Activated CD4-positive, alpha-beta memory T cell treated with anti-CD3 and anti-CD28 coated beads, Interleukin-2, amount 10 ng/mL, durations not matched to agents 7 days and 5 days (primary cell): Measurements from ENCODE around the gene ARMH4. TPM values are rescaled to one million over a fixed set of nuclear protein-coding genes. Genes with fewer than 3 reads are reported as not detected.

ENCODE experiments used
- CTCF ChIA-PET: fragments of 350-600 bp; sonication (Branson Sonifier 250); formaldehyde crosslinking; loops from one replicate; lab custom pipeline; 2021; ENCODE audit warnings: antibody characterized with exemption, inconsistent platforms; lab: Charles Lee
- POLR2A ChIA-PET: fragments of 350-600 bp; sonication (Branson Sonifier 250); formaldehyde crosslinking; loops from one replicate; lab custom pipeline; 2021; ENCODE audit warnings: antibody characterized with exemption; lab: Charles Lee
- DNase-seq: peaks from one replicate; pipeline ENCODE4 v3.0.0-alpha.2; 2020
- H3K27ac Mint-ChIP-seq: one replicate; pipeline ENCODE4 v1.8.0; 2021; ENCODE audit warnings: mild to moderate bottlenecking, mixed read lengths
- H3K27me3 Mint-ChIP-seq: one replicate; pipeline ENCODE4 v1.8.0; 2021; ENCODE audit warnings: mixed read lengths
- H3K36me3 Mint-ChIP-seq: one replicate; pipeline ENCODE4 v1.8.0; 2021; ENCODE audit warnings: low read depth, mixed read lengths
- H3K4me1 Mint-ChIP-seq: one replicate; pipeline ENCODE4 v1.8.0; 2021; ENCODE audit warnings: mixed read lengths
- H3K4me3 Mint-ChIP-seq: one replicate; pipeline ENCODE4 v1.8.0; 2021; ENCODE audit warnings: mild to moderate bottlenecking, mixed read lengths
- H3K9me3 Mint-ChIP-seq: one replicate; pipeline ENCODE4 v1.8.0; 2021; ENCODE audit warnings: mixed read lengths
- total RNA-seq, 2 experiments: library from RNA; stranded (reverse); gene quantifications; one replicate each; pipeline ENCODE4 v1.2.3, GENCODE V29; 2021

Gene ARMH4
- total RNA-seq, 2 experiments from 2014 or later, result not detected

- H3K4me3 Mint-ChIP-seq, result no peak overlapping the region
- no peaks in the 10 kb centered on the region for H3K36me3 Mint-ChIP-seq
- POLR2A ChIA-PET, result no interaction called here
- CTCF ChIA-PET, result no interaction called here
- H3K9me3 Mint-ChIP-seq, result no peaks in the 10 kb centered on the region
- H3K27ac Mint-ChIP-seq, result no peak overlapping the region
- H3K4me1 Mint-ChIP-seq, result no peaks in the 10 kb centered on the region
- H3K27me3 Mint-ChIP-seq, result peaks cover 26% of the 10 kb centered on the region
- DNase-seq, result no peak
Observed at GRCh38 chr14:58082491-58083098, 69.4 kb downstream of the ARMH4 start.

GRCh38 chr14:58082011-58082410 lies 70.0 kb downstream of the ARMH4 start:
- no peak for DNase-seq
- H3K27ac Mint-ChIP-seq, result no peak overlapping the region
- no peaks in the 10 kb centered on the region for H3K36me3 Mint-ChIP-seq
- CTCF ChIA-PET, result no interaction called here
- H3K9me3 Mint-ChIP-seq, result no peaks in the 10 kb centered on the region
- POLR2A ChIA-PET, result no interaction called here
- H3K4me1 Mint-ChIP-seq, result no peaks in the 10 kb centered on the region
- H3K27me3 Mint-ChIP-seq, result peaks cover 20% of the 10 kb centered on the region
- H3K4me3 Mint-ChIP-seq, result no peak overlapping the region

GRCh38 chr14:58078471-58078870 lies 73.5 kb downstream of the ARMH4 start:
- Mint-ChIP-seq H3K4me1 (no peaks in the 10 kb centered on the region), H3K36me3 (no peaks in the 10 kb centered on the region), H3K9me3 (no peaks in the 10 kb centered on the region), H3K27ac (no peak overlapping the region), H3K27me3 (peaks cover 7% of the 10 kb centered on the region), H3K4me3 (no peak overlapping the region)
- ChIA-PET CTCF (no interaction called here), POLR2A (no interaction called here)
- DNase-seq, result no peak

- no peaks in the 10 kb centered on the region for H3K36me3 Mint-ChIP-seq
- H3K4me1 Mint-ChIP-seq, result no peaks in the 10 kb centered on the region
- H3K4me3 Mint-ChIP-seq, result no peak overlapping the region
- DNase-seq, result no peak
- CTCF ChIA-PET, result no interaction called here
- POLR2A ChIA-PET, result no interaction called here
- H3K9me3 Mint-ChIP-seq, result no peaks in the 10 kb centered on the region
- H3K27ac Mint-ChIP-seq, result no peak overlapping the region
- peaks cover 7% of the 10 kb centered on the region for H3K27me3 Mint-ChIP-seq
Observed at GRCh38 chr14:58078068-58078467, 73.9 kb downstream of the ARMH4 start.

- Mint-ChIP-seq H3K27ac (no peak overlapping the region), H3K4me1 (no peaks in the 10 kb centered on the region), H3K27me3 (peaks cover 4% of the 10 kb centered on the region), H3K4me3 (no peak overlapping the region), H3K36me3 (no peaks in the 10 kb centered on the region), H3K9me3 (no peaks in the 10 kb centered on the region)
- no peak for DNase-seq
- ChIA-PET CTCF (interaction anchor here (0.9 kb wide), 1 partner anchor 14 kb away, joined by 3 read pairs; no protein-coding TSS in a partner anchor), POLR2A (interaction anchor here (1.2 kb wide), 1 partner anchor 8 kb away, joined by 3 read pairs; no protein-coding TSS in a partner anchor)
Observed at GRCh38 chr14:58077621-58078020, 74.4 kb downstream of the ARMH4 start.

- ChIA-PET CTCF (interaction anchor here (0.9 to 1.4 kb wide), 8 partner anchors 10 to 588 kb away, joined by 3 to 5 read pairs (median 4); no protein-coding TSS in a partner anchor), POLR2A (no interaction called here)
- H3K27me3 Mint-ChIP-seq, result peaks cover 7% of the 10 kb centered on the region
- no peaks in the 10 kb centered on the region for H3K9me3 Mint-ChIP-seq
- no peak overlapping the region for H3K4me3 Mint-ChIP-seq
- H3K4me1 Mint-ChIP-seq, result no peaks in the 10 kb centered on the region
- H3K27ac Mint-ChIP-seq, result no peak overlapping the region
- DNase-seq, result no peak
- no peaks in the 10 kb centered on the region for H3K36me3 Mint-ChIP-seq
Observed at GRCh38 chr14:58073516-58073915, 78.5 kb downstream of the ARMH4 start.

GRCh38 chr14:58072288-58073071 lies 79.5 kb downstream of the ARMH4 start:
- ChIA-PET POLR2A (no interaction called here), CTCF (interaction anchor here (0.6 to 1.8 kb wide), 15 partner anchors 9 to 587 kb away, joined by 3 to 5 read pairs (median 4); no protein-coding TSS in a partner anchor)
- H3K4me1 Mint-ChIP-seq, result no peaks in the 10 kb centered on the region
- H3K4me3 Mint-ChIP-seq, result no peak overlapping the region
- no peaks in the 10 kb centered on the region for H3K9me3 Mint-ChIP-seq
- DNase-seq, result peak; percentile 45
- H3K27ac Mint-ChIP-seq, result no peak overlapping the region
- H3K27me3 Mint-ChIP-seq, result peaks cover 7% of the 10 kb centered on the region
- H3K36me3 Mint-ChIP-seq, result no peaks in the 10 kb centered on the region

- CTCF ChIA-PET, result interaction anchor here (0.8 to 1.8 kb wide), 4 partner anchors 15 to 200 kb away, joined by 3 to 4 read pairs (median 4); no protein-coding TSS in a partner anchor
- H3K27me3 Mint-ChIP-seq, result peaks cover 6% of the 10 kb centered on the region
- no peaks in the 10 kb centered on the region for H3K36me3 Mint-ChIP-seq
- H3K9me3 Mint-ChIP-seq, result no peaks in the 10 kb centered on the region
- H3K4me3 Mint-ChIP-seq, result no peak overlapping the region
- POLR2A ChIA-PET, result no interaction called here
- no peak overlapping the region for H3K27ac Mint-ChIP-seq
- DNase-seq, result no peak
- H3K4me1 Mint-ChIP-seq, result no peaks in the 10 kb centered on the region
Observed at GRCh38 chr14:58071341-58071740, 80.7 kb downstream of the ARMH4 start.

- DNase-seq, result no peak
- no peak overlapping the region for H3K27ac Mint-ChIP-seq
- no peaks in the 10 kb centered on the region for H3K4me1 Mint-ChIP-seq
- peaks cover 4% of the 10 kb centered on the region for H3K27me3 Mint-ChIP-seq
- POLR2A ChIA-PET, result no interaction called here
- CTCF ChIA-PET, result no interaction called here
- H3K9me3 Mint-ChIP-seq, result no peaks in the 10 kb centered on the region
- no peaks in the 10 kb centered on the region for H3K36me3 Mint-ChIP-seq
- no peak overlapping the region for H3K4me3 Mint-ChIP-seq
Observed at GRCh38 chr14:58068306-58068705, 83.7 kb downstream of the ARMH4 start.

GRCh38 chr14:58066115-58066514 lies 85.9 kb downstream of the ARMH4 start:
- Mint-ChIP-seq H3K9me3 (no peaks in the 10 kb centered on the region), H3K4me3 (no peak overlapping the region)
- CTCF ChIA-PET, result no interaction called here

GRCh38 chr14:58061581-58061980 lies 90.4 kb downstream of the ARMH4 start:
- H3K9me3 Mint-ChIP-seq, result no peaks in the 10 kb centered on the region
- H3K4me3 Mint-ChIP-seq, result no peak overlapping the region
- no peak overlapping the region for H3K27ac Mint-ChIP-seq
- H3K36me3 Mint-ChIP-seq, result no peaks in the 10 kb centered on the region
- ChIA-PET CTCF (interaction anchor here (1.0 kb wide), 1 partner anchor 11 kb away, joined by 4 read pairs; no protein-coding TSS in a partner anchor), POLR2A (no interaction called here)
- H3K27me3 Mint-ChIP-seq, result peaks cover 6% of the 10 kb centered on the region
- DNase-seq, result no peak
- H3K4me1 Mint-ChIP-seq, result no peaks in the 10 kb centered on the region

More at GRCh38 chr14:58066115-58066514, 85.9 kb downstream of the ARMH4 start:
- Mint-ChIP-seq H3K4me1 (no peaks in the 10 kb centered on the region), H3K27ac (no peak overlapping the region), H3K36me3 (no peaks in the 10 kb centered on the region), H3K27me3 (no peaks in the 10 kb centered on the region)
- no peak for DNase-seq
- POLR2A ChIA-PET, result no interaction called here

- Mint-ChIP-seq H3K27ac (no peak overlapping the region), H3K4me1 (no peaks in the 10 kb centered on the region), H3K4me3 (no peak overlapping the region), H3K27me3 (peaks cover 6% of the 10 kb centered on the region), H3K9me3 (no peaks in the 10 kb centered on the region), H3K36me3 (no peaks in the 10 kb centered on the region)
- CTCF ChIA-PET, result no interaction called here
- no peak for DNase-seq
- POLR2A ChIA-PET, result no interaction called here
Observed at GRCh38 chr14:58060898-58061297, 91.1 kb downstream of the ARMH4 start.

GRCh38 chr14:58060077-58060476 lies 91.9 kb downstream of the ARMH4 start:
- Mint-ChIP-seq H3K4me1 (no peaks in the 10 kb centered on the region), H3K36me3 (no peaks in the 10 kb centered on the region), H3K27me3 (peaks cover 6% of the 10 kb centered on the region), H3K27ac (no peak overlapping the region), H3K4me3 (no peak overlapping the region), H3K9me3 (no peaks in the 10 kb centered on the region)
- POLR2A ChIA-PET, result no interaction called here
- no peak for DNase-seq
- CTCF ChIA-PET, result no interaction called here
